ENCODE results near the gene CD81. TPM values are rescaled to one million over a fixed set of nuclear protein-coding genes. Genes with fewer than 3 reads are reported as not detected.

CD81 gene, protein sequence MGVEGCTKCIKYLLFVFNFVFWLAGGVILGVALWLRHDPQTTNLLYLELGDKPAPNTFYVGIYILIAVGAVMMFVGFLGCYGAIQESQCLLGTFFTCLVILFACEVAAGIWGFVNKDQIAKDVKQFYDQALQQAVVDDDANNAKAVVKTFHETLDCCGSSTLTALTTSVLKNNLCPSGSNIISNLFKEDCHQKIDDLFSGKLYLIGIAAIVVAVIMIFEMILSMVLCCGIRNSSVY
- 250 to 408 TPM (median 392 TPM) in 5 replicates for total RNA-seq (2022; extraction: Qiagen RNA extraction; ENCODE audit: low read depth)

DNA sequence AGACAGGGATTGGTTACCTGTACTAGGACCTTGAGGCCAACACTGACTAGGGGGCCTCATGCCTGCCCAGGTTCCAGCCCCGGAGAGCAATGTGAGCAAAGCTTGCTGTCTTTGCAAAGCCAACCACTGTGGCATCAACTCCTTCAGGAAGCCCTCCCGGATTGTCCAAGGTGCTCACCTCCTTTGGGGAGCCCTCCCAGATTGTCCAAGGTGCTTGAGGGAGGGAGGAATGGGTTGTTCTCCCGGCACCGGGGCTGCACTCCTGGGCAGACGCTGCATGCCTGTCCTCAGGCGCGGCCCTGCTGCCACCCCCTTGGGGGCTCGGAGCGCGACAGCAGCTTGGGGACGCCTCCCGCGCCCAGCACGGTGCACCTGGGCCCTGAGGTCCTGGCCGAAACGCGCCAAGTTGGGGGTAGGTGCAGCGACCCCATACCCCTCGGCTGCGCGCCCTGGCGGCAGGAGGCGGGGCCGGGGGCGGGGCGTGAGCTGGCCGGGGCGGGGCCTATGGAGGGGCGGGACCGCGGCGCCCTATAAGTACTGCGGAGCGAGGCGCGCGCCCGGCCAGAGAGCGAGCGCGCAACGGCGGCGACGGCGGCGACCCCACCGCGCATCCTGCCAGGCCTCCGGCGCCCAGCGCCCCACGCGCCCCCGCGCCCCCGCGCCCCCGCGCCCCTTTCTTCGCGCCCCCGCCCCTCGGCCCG is at the start of gene CD81:
Gene CD81, plus strand, starts transcription at position 560 of the 701 bp plus-strand sequence. CDS start 240 bp downstream, outside the sequence.

DNA sequence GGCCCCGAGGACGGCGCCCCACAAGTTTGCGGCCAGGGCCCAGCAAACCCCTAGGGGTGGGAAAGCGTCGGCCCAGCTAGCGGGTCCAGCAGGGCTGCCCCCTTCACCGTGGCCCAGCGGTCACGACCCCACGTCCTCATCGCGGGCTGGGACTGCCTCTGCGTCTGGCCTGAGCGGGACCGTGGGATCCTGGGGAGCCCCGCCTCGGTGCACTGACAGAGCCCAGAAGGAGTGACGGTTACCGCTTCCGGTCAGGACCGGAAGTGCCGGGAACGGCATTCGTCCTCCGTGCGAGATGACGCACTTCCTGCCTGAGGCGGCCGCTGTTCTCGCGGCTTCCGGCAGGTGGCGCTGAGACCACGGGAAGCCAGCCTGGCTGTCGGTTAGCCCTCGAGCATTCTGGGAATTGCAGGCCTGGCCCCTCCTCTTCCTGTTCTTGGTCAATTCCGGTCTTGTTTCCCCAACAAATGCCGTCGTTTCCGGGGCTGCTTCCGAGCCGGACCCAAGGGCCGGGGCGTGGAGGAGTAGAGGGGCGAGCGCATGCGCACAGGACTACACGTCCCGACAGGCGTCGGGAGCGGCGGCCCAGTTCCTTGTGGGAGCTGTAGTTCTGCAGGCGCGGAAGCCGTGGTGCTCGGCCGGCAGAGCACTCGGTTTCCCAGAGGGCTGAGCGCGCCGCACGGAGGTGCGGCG is 23.1 kb downstream of the CD81 start, which contains the start of gene TSSC4:
Gene TSSC4, plus strand, starts transcription at position 682 of the 693 bp plus-strand sequence. CDS start 1,884 bp downstream, outside the sequence.

GRCh38 chr11:2443881-2444820 is 67.0 kb downstream of the CD81 start, which contains the start of gene TRPM5:
TRPM5 (minus strand) TSS chr11:2444514; CDS start chr11:2423036, 21,478 bp downstream.

GRCh38 chr11:2444821-2445745 is 68.0 kb downstream of the CD81 start, which contains the start of gene KCNQ1:
KCNQ1 (plus strand) TSS chr11:2445008; CDS start chr11:2445099, 91 bp downstream.

Other genes with a start within 250 kb of the CD81 start
- gene IGF2, start 237.9 kb upstream of the CD81 start, total RNA-seq (2022; extraction: Qiagen RNA extraction; ENCODE audit: low read depth), result 1.9 to 3.3 TPM (median 3.1 TPM) in 5 replicates
- not detected in 5 replicates for gene INS, start 216.1 kb upstream of the CD81 start, total RNA-seq (2022; extraction: Qiagen RNA extraction; ENCODE audit: low read depth)
- gene TH, start 205.5 kb upstream of the CD81 start, total RNA-seq (2022; extraction: Qiagen RNA extraction; ENCODE audit: low read depth), result 0.14 TPM in 1 of 5 replicates, not detected in the others
- gene ASCL2, start 106.7 kb upstream of the CD81 start, total RNA-seq (2022; extraction: Qiagen RNA extraction; ENCODE audit: low read depth), result not detected in 5 replicates
- not detected in 5 replicates for gene C11orf21, start 75.4 kb upstream of the CD81 start, total RNA-seq (2022; extraction: Qiagen RNA extraction; ENCODE audit: low read depth)
- not detected in 5 replicates for gene TSPAN32, start 75.3 kb upstream of the CD81 start, total RNA-seq (2022; extraction: Qiagen RNA extraction; ENCODE audit: low read depth)
- 32.7 to 76.9 TPM (median 68.3 TPM) in 5 replicates for gene TSSC4, start 23.4 kb downstream of the CD81 start, total RNA-seq (2022; extraction: Qiagen RNA extraction; ENCODE audit: low read depth)
- gene TRPM5, start 67.2 kb downstream of the CD81 start, total RNA-seq (2022; extraction: Qiagen RNA extraction; ENCODE audit: low read depth), result not detected in 5 replicates
- 0.62 to 1.0 TPM (median 0.71 TPM) in 4 of 5 replicates, not detected in the other for gene KCNQ1, start 67.7 kb downstream of the CD81 start, total RNA-seq (2022; extraction: Qiagen RNA extraction; ENCODE audit: low read depth)

All from A549 treated with ZK216348 at 1 μM for 4 hours (cell line).